HepG2 (cell line): ENCODE measurements around the gene VAMP5. TPM values are rescaled to one million over a fixed set of nuclear protein-coding genes. Genes with fewer than 3 reads are reported as not detected.

ENCODE experiments used
- ARID2 ChIP-seq: sonication (generic); formaldehyde crosslinking; IDR thresholded peaks from 2 replicates; pipeline ENCODE4 v1.8.1; 2022; ENCODE audit warnings: mild to moderate bottlenecking, missing genetic modification reagents, borderline replicate concordance
- DNMT3B ChIP-seq: conservative IDR thresholded peaks from 2 replicates; pipeline ENCODE4 v1.6.1; 2016; ENCODE audit warnings: missing biosample characterization, control low read depth
- FIP1L1 ChIP-seq: fragments of 200-400 bp; formaldehyde crosslinking; IDR thresholded peaks from 2 replicates; pipeline ENCODE4 v1.6.1; 2018; ENCODE audit warnings: low read depth, mild to moderate bottlenecking, low read length, moderate library complexity, borderline replicate concordance; ENCODE audit not compliant: insufficient read depth
- FOXK1 ChIP-seq: sonication (generic); formaldehyde crosslinking; IDR thresholded peaks from 2 replicates; pipeline ENCODE4 v1.4.0; 2020; ENCODE audit warnings: low read depth, missing genetic modification reagents, borderline replicate concordance
- GABPB1 ChIP-seq: IDR thresholded peaks from 2 replicates; pipeline ENCODE4 v1.6.1; 2016; ENCODE audit warnings: mild to moderate bottlenecking, missing genetic modification reagents, moderate library complexity, missing compliant biosample characterization
- GRHL1 ChIP-seq: sonication (generic); formaldehyde crosslinking; conservative IDR thresholded peaks from 2 replicates; pipeline ENCODE4 v1.8.0; 2022; ENCODE audit warnings: missing genetic modification reagents
- JUNB ChIP-seq: sonication (generic); formaldehyde crosslinking; IDR thresholded peaks from 2 replicates; pipeline ENCODE4 v1.8.0; 2022; ENCODE audit warnings: missing genetic modification reagents, mild to moderate bottlenecking, borderline replicate concordance
- MXI1 ChIP-seq: IDR thresholded peaks from 3 replicates; pipeline ENCODE4 v1.6.1; 2012; ENCODE audit warnings: low read depth, low read length, inconsistent platforms, borderline replicate concordance
- NFIC ChIP-seq: IDR thresholded peaks from 2 replicates; pipeline ENCODE4 v1.6.1; 2012; ENCODE audit warnings: mild to moderate bottlenecking, low read length, inconsistent platforms
- PRDM15 ChIP-seq: sonication (generic); formaldehyde crosslinking; IDR thresholded peaks from 2 replicates; pipeline ENCODE4 v1.4.0; 2020; ENCODE audit warnings: missing genetic modification reagents
- RBFOX2 ChIP-seq: fragments of 200-400 bp; formaldehyde crosslinking; IDR thresholded peaks from 2 replicates; pipeline ENCODE4 v1.6.1; 2017; ENCODE audit warnings: low read depth, mild to moderate bottlenecking, low read length
- SOX5 ChIP-seq: IDR thresholded peaks from 2 replicates; pipeline ENCODE4 v1.6.1; 2016; ENCODE audit warnings: borderline replicate concordance
- ZMAT3 ChIP-seq: sonication (generic); formaldehyde crosslinking; conservative IDR thresholded peaks from 2 replicates; pipeline ENCODE4 v1.7.0; 2021; ENCODE audit warnings: missing genetic modification reagents
- ZNF101 ChIP-seq: sonication (generic); formaldehyde crosslinking; IDR thresholded peaks from 2 replicates; pipeline ENCODE4 v1.4.0; 2020; ENCODE audit warnings: mild to moderate bottlenecking, low read depth, missing genetic modification reagents, borderline replicate concordance
- ZNF484 ChIP-seq: sonication (generic); formaldehyde crosslinking; IDR thresholded peaks from 2 replicates; pipeline ENCODE4 v1.5.1; 2020; ENCODE audit warnings: mild to moderate bottlenecking, low read depth, missing genetic modification reagents, borderline replicate concordance
- ZNF747 ChIP-seq: sonication (generic); formaldehyde crosslinking; IDR thresholded peaks from 2 replicates; pipeline ENCODE4 v1.8.1; 2023; ENCODE audit warnings: missing genetic modification reagents, mild to moderate bottlenecking, borderline replicate concordance
- ZNF784 ChIP-seq: sonication (generic); formaldehyde crosslinking; IDR thresholded peaks from 2 replicates; pipeline ENCODE4 v1.5.1; 2020; ENCODE audit warnings: missing genetic modification reagents, mild to moderate bottlenecking, borderline replicate concordance
- ZNF792 ChIP-seq: IDR thresholded peaks from 2 replicates; pipeline ENCODE4 v1.6.1; 2016
- ZNF850 ChIP-seq: sonication (generic); formaldehyde crosslinking; conservative IDR thresholded peaks from 2 replicates; pipeline ENCODE4 v1.9.0; 2021; ENCODE audit warnings: mild to moderate bottlenecking, missing genetic modification reagents
- polyA plus RNA-seq, 8 experiments: library from polyadenylated mRNA; depleted of rRNA in 3 of 8; stranded (reverse) in 7 of 8; unstranded in 1 of 8; fragments of >200 nt; fragmentation: Illumina TruSeq in 4 of 8; extraction: Trizol in 4 of 8; gene quantifications; 2 replicates each; pipeline versions ENCODE4 v1.2.1 to v1.2.3, GENCODE V29; 2011 to 2016; ENCODE audit warnings: low read depth in 4 of 8, missing spikeins in 1 of 8, mixed read lengths in 1 of 8; ENCODE audit not compliant: insufficient read depth in 1 of 8
- total RNA-seq, 5 experiments: library from RNA; depleted of rRNA; stranded (reverse); fragments of >200 nt; fragmentation: Illumina TruSeq; extraction: Trizol; gene quantifications; 2 replicates each; pipeline ENCODE4 v1.2.3, GENCODE V29; 2016; ENCODE audit warnings: low read depth in 1 of 5
- TF ChIP-seq, protein P1 (sequence below): sonication (generic); formaldehyde crosslinking; IDR thresholded peaks from 2 replicates; pipeline ENCODE4 v1.5.0; 2020; ENCODE audit warnings: mild to moderate bottlenecking, missing genetic modification reagents, moderate library complexity

The VAMP5 gene
- total and polyA plus RNA-seq, 2 of the 13 experiments (the other 11 are each of a cell fraction or from before 2014, with no cell fraction given), result 7.2 to 56.7 TPM

GRCh38 chr2:85551698-85552678 is 32.2 kb upstream of the VAMP5 start (continued):
- TF ChIP-seq GABPB1 (0 out of 2 replicates have a peak, but pooled peaks have one; percentile 25), ZNF101 (CRISPR knock-in tag) (no peak), MXI1 (no peak; the same call in 2 of the 3 replicates), DNMT3B (CRISPR knock-in tag) (peak; percentile 37; the same call in 1 of the 2 replicates), ZNF784 (CRISPR knock-in tag) (peak; percentile 57; the same call in 1 of the 2 replicates), SOX5 (CRISPR knock-in tag) (no peak), FIP1L1 (no peak), ARID2 (CRISPR knock-in tag) (no peak), RBFOX2 (0 out of 2 replicates have a peak, but pooled peaks have one; percentile 30), ZNF792 (peak; percentile 56; the same call in 1 of the 2 replicates), ZNF484 (CRISPR knock-in tag) (no peak), ZNF747 (CRISPR knock-in tag) (0 out of 2 replicates have a peak, but pooled peaks have one; percentile 31), JUNB (CRISPR knock-in tag) (no peak), NFIC (no peak), GRHL1 (no peak), ZNF850 (no peak), FOXK1 (CRISPR knock-in tag) (0 out of 2 replicates have a peak, but pooled peaks have one; percentile 70), PRDM15 (CRISPR knock-in tag) (no peak), ZMAT3 (no peak)
- TF ChIP-seq, protein P1, sequence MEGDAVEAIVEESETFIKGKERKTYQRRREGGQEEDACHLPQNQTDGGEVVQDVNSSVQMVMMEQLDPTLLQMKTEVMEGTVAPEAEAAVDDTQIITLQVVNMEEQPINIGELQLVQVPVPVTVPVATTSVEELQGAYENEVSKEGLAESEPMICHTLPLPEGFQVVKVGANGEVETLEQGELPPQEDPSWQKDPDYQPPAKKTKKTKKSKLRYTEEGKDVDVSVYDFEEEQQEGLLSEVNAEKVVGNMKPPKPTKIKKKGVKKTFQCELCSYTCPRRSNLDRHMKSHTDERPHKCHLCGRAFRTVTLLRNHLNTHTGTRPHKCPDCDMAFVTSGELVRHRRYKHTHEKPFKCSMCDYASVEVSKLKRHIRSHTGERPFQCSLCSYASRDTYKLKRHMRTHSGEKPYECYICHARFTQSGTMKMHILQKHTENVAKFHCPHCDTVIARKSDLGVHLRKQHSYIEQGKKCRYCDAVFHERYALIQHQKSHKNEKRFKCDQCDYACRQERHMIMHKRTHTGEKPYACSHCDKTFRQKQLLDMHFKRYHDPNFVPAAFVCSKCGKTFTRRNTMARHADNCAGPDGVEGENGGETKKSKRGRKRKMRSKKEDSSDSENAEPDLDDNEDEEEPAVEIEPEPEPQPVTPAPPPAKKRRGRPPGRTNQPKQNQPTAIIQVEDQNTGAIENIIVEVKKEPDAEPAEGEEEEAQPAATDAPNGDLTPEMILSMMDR (CRISPR knock-in tag), result peak; percentile 96
